Panc1 (cell line): Measurements from ENCODE around the gene WDR86. TPM values are rescaled to one million over a fixed set of nuclear protein-coding genes. Genes with fewer than 3 reads are reported as not detected.

Experiments used
- ATAC-seq: fragments of 200-7000 bp; cut with Tn5 transposase; 2 replicates; pipeline ENCODE4 v1.9.1; 2020; ENCODE audit warnings: mild to moderate bottlenecking, moderate library complexity
- BruUV-seq: library from RNA; stranded (reverse); fragments of 400-500 nt; replicated peaks from 2 replicates; lab custom pipeline; 2021; lab: Mats Ljungman, UMichigan
- CTCF ChIA-PET: fragments of 300-600 bp; sonication (Branson Sonifier 250); formaldehyde crosslinking; loops from one replicate; lab custom pipeline; 2022; ENCODE audit warnings: antibody characterized with exemption; lab: Charles Lee
- POLR2A ChIA-PET: fragments of 300-600 bp; sonication (Branson Sonifier 250); formaldehyde crosslinking; loops from one replicate; lab custom pipeline; 2022; ENCODE audit warnings: antibody characterized with exemption; lab: Charles Lee
- DNase-seq: peaks from one replicate; pipeline ENCODE4 v3.0.0-alpha.2; 2010; ENCODE audit warnings: low read depth, low spot score
- H3K27ac ChIP-seq: 2 replicates; pipeline ENCODE4 v1.5.1; 2011; ENCODE audit warnings: mild to moderate bottlenecking, low read length, inconsistent platforms
- H3K27me3 ChIP-seq: fragments of 200-500 bp; sonication (Bioruptor generic); 2 replicates; pipeline ENCODE4 v1.6.0; 2014; ENCODE audit warnings: low read length, inconsistent platforms; ENCODE audit not compliant: control insufficient read depth, insufficient read depth
- H3K36me3 ChIP-seq: fragments of 200-500 bp; sonication (Bioruptor generic); 2 replicates; pipeline ENCODE4 v1.5.1; 2014; ENCODE audit warnings: inconsistent platforms, mild to moderate bottlenecking, low read length, moderate library complexity; ENCODE audit not compliant: control insufficient read depth, insufficient read depth
- H3K4me1 ChIP-seq: 2 replicates; pipeline ENCODE4 v1.5.1; 2011; ENCODE audit warnings: inconsistent platforms, mild to moderate bottlenecking, low read length, moderate library complexity; ENCODE audit not compliant: control insufficient read depth, insufficient read depth
- H3K4me3 ChIP-seq, 2 experiments: 2 replicates each; pipeline ENCODE4 v1.5.1; 2011 to 2012; ENCODE audit warnings: low read depth in 2 of 2, low read length in 2 of 2, mild to moderate bottlenecking in 2 of 2, inconsistent platforms in 1 of 2, moderate library complexity in 1 of 2
- H3K9me3 ChIP-seq: fragments of 200-500 bp; sonication (Bioruptor generic); 2 replicates; pipeline ENCODE4 v1.5.1; 2014; ENCODE audit warnings: low read depth, mild to moderate bottlenecking, inconsistent platforms, low read length, moderate library complexity; ENCODE audit not compliant: control insufficient read depth, insufficient read depth
- POLR2AphosphoS5 ChIP-seq: IDR thresholded peaks from 2 replicates; pipeline ENCODE4 v1.6.1; 2012; ENCODE audit warnings: mild to moderate bottlenecking, low read depth, low read length, moderate library complexity
- SIN3A ChIP-seq: IDR thresholded peaks from 2 replicates; pipeline ENCODE4 v1.6.1; 2012; ENCODE audit warnings: low read depth, mild to moderate bottlenecking, low read length, moderate library complexity, borderline replicate concordance; ENCODE audit not compliant: insufficient read depth
- TCF7L2 ChIP-seq: IDR thresholded peaks from 2 replicates; pipeline ENCODE4 v1.6.1; 2011; ENCODE audit warnings: mild to moderate bottlenecking, low read depth, low read length, inconsistent platforms
- in situ Hi-C: cut with HindIII; loops from 2 replicates; pipeline ENCODE4 v1.10.0; 2016; ENCODE audit warnings: low sequenced_read_pairs, low pct_unique_long_range_greater_than_20kb
- intact Hi-C: fragments of 100-400 bp; cut with micrococcal nuclease; formaldehyde crosslinking; loops from one replicate; pipeline ENCODE4 v1.10.0; 2022; ENCODE audit not compliant: unreplicated experiment
- total RNA-seq: library from RNA; stranded (reverse); gene quantifications from one replicate; pipeline ENCODE4 v1.2.1, GENCODE V29; 2021; ENCODE audit not compliant: unreplicated experiment
- TF ChIP-seq, protein P1 (sequence below), 2 experiments: IDR thresholded peaks; 2 replicates each; pipeline ENCODE4 v1.6.1; 2011 to 2012; ENCODE audit warnings: low read depth in 2 of 2, control low read depth in 1 of 2, low read length in 1 of 2, mild to moderate bottlenecking in 1 of 2, moderate library complexity in 1 of 2; ENCODE audit not compliant: insufficient read depth in 1 of 2
- TF ChIP-seq, protein P2 (sequence below): fragments of 450-650 bp; IDR thresholded peaks from 2 replicates; pipeline ENCODE4 v1.5.1; 2017; ENCODE audit warnings: mild to moderate bottlenecking

The WDR86 gene
- total RNA-seq, 1 experiment from 2014 or later: 0.72 TPM

DNA sequence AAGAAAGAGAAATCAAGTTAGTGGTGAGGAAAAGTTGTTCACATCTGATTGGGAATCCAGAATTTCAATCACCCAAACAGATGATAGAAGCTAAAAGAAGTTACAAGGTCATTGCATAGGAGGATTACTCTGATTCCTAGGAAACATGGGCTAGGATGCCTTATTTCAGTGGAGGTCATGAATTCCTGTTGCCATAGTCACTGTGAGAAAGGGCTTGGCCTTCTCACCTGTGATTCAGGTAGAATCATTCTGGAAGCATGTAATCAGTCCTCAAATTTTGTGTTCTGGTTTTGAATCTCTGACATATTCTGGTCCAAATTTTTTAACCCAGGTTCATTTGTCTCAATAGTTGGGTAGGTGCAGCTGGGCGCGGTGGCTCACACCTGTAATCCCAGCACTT, 72.5 kb downstream of the WDR86 start:
- intact Hi-C loops: no loop called here
- Histone ChIP-seq H3K27me3 (no peaks in the 10 kb centered on the region), H3K27ac (no peak overlapping the region), H3K4me3 (no peak overlapping the region), H3K36me3 (peaks cover 4% of the 10 kb centered on the region; the same call in 1 of the 2 replicates), H3K4me1 (no peaks in the 10 kb centered on the region; the same call in 1 of the 2 replicates), H3K9me3 (no peaks in the 10 kb centered on the region)
- ChIA-PET CTCF (no interaction called here), POLR2A (no interaction called here)
- TF ChIP-seq, protein P1, sequence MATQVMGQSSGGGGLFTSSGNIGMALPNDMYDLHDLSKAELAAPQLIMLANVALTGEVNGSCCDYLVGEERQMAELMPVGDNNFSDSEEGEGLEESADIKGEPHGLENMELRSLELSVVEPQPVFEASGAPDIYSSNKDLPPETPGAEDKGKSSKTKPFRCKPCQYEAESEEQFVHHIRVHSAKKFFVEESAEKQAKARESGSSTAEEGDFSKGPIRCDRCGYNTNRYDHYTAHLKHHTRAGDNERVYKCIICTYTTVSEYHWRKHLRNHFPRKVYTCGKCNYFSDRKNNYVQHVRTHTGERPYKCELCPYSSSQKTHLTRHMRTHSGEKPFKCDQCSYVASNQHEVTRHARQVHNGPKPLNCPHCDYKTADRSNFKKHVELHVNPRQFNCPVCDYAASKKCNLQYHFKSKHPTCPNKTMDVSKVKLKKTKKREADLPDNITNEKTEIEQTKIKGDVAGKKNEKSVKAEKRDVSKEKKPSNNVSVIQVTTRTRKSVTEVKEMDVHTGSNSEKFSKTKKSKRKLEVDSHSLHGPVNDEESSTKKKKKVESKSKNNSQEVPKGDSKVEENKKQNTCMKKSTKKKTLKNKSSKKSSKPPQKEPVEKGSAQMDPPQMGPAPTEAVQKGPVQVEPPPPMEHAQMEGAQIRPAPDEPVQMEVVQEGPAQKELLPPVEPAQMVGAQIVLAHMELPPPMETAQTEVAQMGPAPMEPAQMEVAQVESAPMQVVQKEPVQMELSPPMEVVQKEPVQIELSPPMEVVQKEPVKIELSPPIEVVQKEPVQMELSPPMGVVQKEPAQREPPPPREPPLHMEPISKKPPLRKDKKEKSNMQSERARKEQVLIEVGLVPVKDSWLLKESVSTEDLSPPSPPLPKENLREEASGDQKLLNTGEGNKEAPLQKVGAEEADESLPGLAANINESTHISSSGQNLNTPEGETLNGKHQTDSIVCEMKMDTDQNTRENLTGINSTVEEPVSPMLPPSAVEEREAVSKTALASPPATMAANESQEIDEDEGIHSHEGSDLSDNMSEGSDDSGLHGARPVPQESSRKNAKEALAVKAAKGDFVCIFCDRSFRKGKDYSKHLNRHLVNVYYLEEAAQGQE (IDR thresholded peaks at IDR 0.05; ENCODE audit: insufficient read depth in 1 of 2, low read depth in 2 of 2, low read length in 1 of 2): no peak
- TF ChIP-seq SIN3A: no peak
- TF ChIP-seq, protein P2, sequence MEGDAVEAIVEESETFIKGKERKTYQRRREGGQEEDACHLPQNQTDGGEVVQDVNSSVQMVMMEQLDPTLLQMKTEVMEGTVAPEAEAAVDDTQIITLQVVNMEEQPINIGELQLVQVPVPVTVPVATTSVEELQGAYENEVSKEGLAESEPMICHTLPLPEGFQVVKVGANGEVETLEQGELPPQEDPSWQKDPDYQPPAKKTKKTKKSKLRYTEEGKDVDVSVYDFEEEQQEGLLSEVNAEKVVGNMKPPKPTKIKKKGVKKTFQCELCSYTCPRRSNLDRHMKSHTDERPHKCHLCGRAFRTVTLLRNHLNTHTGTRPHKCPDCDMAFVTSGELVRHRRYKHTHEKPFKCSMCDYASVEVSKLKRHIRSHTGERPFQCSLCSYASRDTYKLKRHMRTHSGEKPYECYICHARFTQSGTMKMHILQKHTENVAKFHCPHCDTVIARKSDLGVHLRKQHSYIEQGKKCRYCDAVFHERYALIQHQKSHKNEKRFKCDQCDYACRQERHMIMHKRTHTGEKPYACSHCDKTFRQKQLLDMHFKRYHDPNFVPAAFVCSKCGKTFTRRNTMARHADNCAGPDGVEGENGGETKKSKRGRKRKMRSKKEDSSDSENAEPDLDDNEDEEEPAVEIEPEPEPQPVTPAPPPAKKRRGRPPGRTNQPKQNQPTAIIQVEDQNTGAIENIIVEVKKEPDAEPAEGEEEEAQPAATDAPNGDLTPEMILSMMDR: no peak
- TF ChIP-seq POLR2AphosphoS5: no peak
- TF ChIP-seq TCF7L2: no peak
- in situ Hi-C loops: no loop called here
- DNase-seq (no peak), ATAC-seq (no peak)
- no TSS peak for BruUV-seq

DNA sequence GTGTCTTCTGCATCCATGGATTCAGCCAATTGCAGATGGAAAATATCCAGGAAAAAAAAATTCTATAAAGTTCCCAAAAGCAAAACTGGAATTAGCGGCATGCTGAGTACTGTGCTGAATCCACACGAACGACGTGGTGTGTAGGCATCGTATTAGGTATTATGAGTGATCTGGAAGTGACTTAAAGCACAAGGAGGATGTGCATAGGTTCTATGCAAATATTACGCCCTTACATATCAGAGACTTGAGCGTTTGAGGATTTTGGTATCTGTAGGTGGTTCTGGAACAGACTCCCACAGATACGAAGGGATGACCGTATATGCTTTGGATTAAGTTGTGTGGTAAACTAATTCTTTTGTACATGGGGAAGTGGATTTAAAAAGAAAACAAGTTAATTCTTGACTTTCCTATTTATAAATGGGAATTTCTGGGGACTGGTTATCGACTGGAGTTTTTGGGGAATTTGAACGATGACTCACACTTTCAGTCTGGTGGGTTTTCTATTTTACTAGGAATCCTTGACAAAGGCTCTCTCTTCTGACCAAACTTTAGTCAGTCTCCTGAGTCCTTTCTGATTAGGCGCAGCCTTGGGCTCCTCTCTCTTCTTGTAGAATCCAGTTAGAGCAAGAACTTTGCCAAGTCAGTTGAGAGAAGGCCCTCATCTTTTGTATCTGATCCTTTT, 73.7 kb downstream of the WDR86 start:
- ChIA-PET POLR2A (no interaction called here), CTCF (no interaction called here)
- no peak for ATAC-seq
- H3K36me3 ChIP-seq: no peaks in the 10 kb centered on the region
- intact Hi-C loops: no loop called here
- H3K27ac ChIP-seq: no peak overlapping the region
- no peak overlapping the region for H3K4me3 ChIP-seq
- in situ Hi-C loops: no loop called here
- no peaks in the 10 kb centered on the region for H3K27me3 ChIP-seq
- no TSS peak for BruUV-seq
- H3K4me1 ChIP-seq: no peaks in the 10 kb centered on the region; the same call in 1 of the 2 replicates
- no peaks in the 10 kb centered on the region for H3K9me3 ChIP-seq
- TF ChIP-seq, protein P2: no peak
- TF ChIP-seq, protein P1 (IDR thresholded peaks at IDR 0.05; ENCODE audit: insufficient read depth in 1 of 2, low read depth in 2 of 2, low read length in 1 of 2): no peak
- TF ChIP-seq SIN3A: no peak
- TF ChIP-seq TCF7L2: no peak
- TF ChIP-seq POLR2AphosphoS5: no peak
- no peak for DNase-seq
